ENCODE results near the gene RNF220.

RNF220 gene

GRCh38 chr1:44641126-44642102, 236.4 kb downstream of the RNF220 start:
- no peak for DNase-seq

GRCh38 chr1:44642255-44642654, 237.2 kb downstream of the RNF220 start:
- DNase-seq, result no peak

GRCh38 chr1:44642925-44643324, 237.9 kb downstream of the RNF220 start:
- no peak for DNase-seq

GRCh38 chr1:44643721-44644334, 238.8 kb downstream of the RNF220 start:
- peak; percentile 67 for DNase-seq

- no peak for DNase-seq
These were observed 239.8 kb downstream of the RNF220 start for GRCh38 chr1:44644806-44645205.

- DNase-seq, result no peak
These were observed 240.6 kb downstream of the RNF220 start for GRCh38 chr1:44645476-44646244.

GRCh38 chr1:44646261-44647110, 241.4 kb downstream of the RNF220 start:
- DNase-seq, result no peak

- DNase-seq, result no peak
These were observed 242.8 kb downstream of the RNF220 start for GRCh38 chr1:44647896-44648295.

- no peak for DNase-seq
These were observed 243.6 kb downstream of the RNF220 start for GRCh38 chr1:44648529-44649250.

- DNase-seq, result no peak
These were observed 244.7 kb downstream of the RNF220 start for GRCh38 chr1:44649788-44650158.

- no peak for DNase-seq
These were observed 245.2 kb downstream of the RNF220 start for GRCh38 chr1:44650159-44650831.

- no peak for DNase-seq
These were observed 246.0 kb downstream of the RNF220 start for GRCh38 chr1:44651069-44651468.

GRCh38 chr1:44652445-44653106, 247.5 kb downstream of the RNF220 start:
- DNase-seq, result peak; percentile 47

- no peak for DNase-seq
These were observed 248.3 kb downstream of the RNF220 start for GRCh38 chr1:44653107-44653964.

- no peak for DNase-seq
These were observed 249.6 kb downstream of the RNF220 start for GRCh38 chr1:44654621-44655187.

GRCh38 chr1:44655609-44656008, 250.6 kb downstream of the RNF220 start:
- no peak for DNase-seq

GRCh38 chr1:44659566-44659965, 254.5 kb downstream of the RNF220 start:
- DNase-seq, result no peak

GRCh38 chr1:44660176-44660575, 255.1 kb downstream of the RNF220 start:
- peak; percentile 55 for DNase-seq

All from DMS153 (cell line).